Measurements from ENCODE around the gene SUOX. TPM values are rescaled to one million over a fixed set of nuclear protein-coding genes. Genes with fewer than 3 reads are reported as not detected.
"Not testable (repeated sequence)": the region's sequence is repeated elsewhere in the genome, so short reads cannot be mapped to it uniquely, and the experiment has no call there.

Gene SUOX
- total RNA-seq, 6 experiments from 2014 or later: 31.5 to 63.7 (median 47.9) TPM

- intact Hi-C loops (cut with DNase I): loop anchor here (5.0 to 10.0 kb wide), 2 partner anchors 47 to 49 kb away; partner anchors contain the start of gene RPS26 (in 2 of the 2)
- no peaks in the 10 kb centered on the region for H3K9me3 ChIP-seq
- peaks cover 0 to 40% (median 21%) of the 10 kb centered on the region in 4 donors for H3K36me3 ChIP-seq
- H3K4me3 ChIP-seq: no peak overlapping the region
- peaks cover 0 to 32% (median 5%) of the 10 kb centered on the region in 4 donors for H3K4me1 ChIP-seq
- DNase-seq: no peak
- H3K27me3 ChIP-seq: no peaks in the 10 kb centered on the region
- no peak for TF ChIP-seq POLR2A (IDR thresholded peaks at IDR 0.05)
- no peak for TF ChIP-seq CTCF (IDR thresholded peaks at IDR 0.05)
- WGBS (ENCODE audit: insufficient coverage, low coverage, low lambda C conversion rate, missing lambda C conversion rate): 26% methylated on average over 7 of the region's 8 CpGs
- peak overlapping the region in 1 of 3 donors; percentile 87 for H3K27ac ChIP-seq
- no peak for ATAC-seq
These were observed 1.7 kb upstream of the SUOX start for GRCh38 chr12:55995366-55995765.

GRCh38 chr12:55996201-55996714 is 818 bp upstream of the SUOX start:
- TF ChIP-seq POLR2A (IDR thresholded peaks at IDR 0.05): no peak
- peak; percentile 82 to 86 (median 83) for TF ChIP-seq CTCF (IDR thresholded peaks at IDR 0.05)
- Histone ChIP-seq H3K4me3 (peak overlapping the region; percentile 64 to 91 (median 70)), H3K4me1 (peaks cover 0 to 41% (median 9%) of the 10 kb centered on the region in 4 donors), H3K36me3 (peaks cover 0 to 31% (median 14%) of the 10 kb centered on the region in 4 donors), H3K27ac (peak overlapping the region; percentile 49 to 87 (median 84)), H3K9me3 (no peaks in the 10 kb centered on the region), H3K27me3 (no peaks in the 10 kb centered on the region)
- intact Hi-C loops (cut with DNase I): loop anchor here (5.0 to 10.0 kb wide), 2 partner anchors 46 to 49 kb away; partner anchors contain the start of gene RPS26 (in 2 of the 2)
- ATAC-seq: peak; percentile 43 to 62 (median 54)
- 12% methylated on average over 14 of the region's 14 CpGs for WGBS (ENCODE audit: insufficient coverage, low coverage, low lambda C conversion rate, missing lambda C conversion rate)
- DNase-seq: peak in 2 of 3 donors; percentile 40 to 71

- intact Hi-C loops (cut with DNase I): loop anchor here (5.0 to 10.0 kb wide), 2 partner anchors 45 to 47 kb away; partner anchors contain the start of gene RPS26 (in 2 of the 2)
- Histone ChIP-seq H3K27ac (peak overlapping the region; percentile 57 to 87 (median 84)), H3K4me1 (peaks cover 0 to 53% (median 10%) of the 10 kb centered on the region in 4 donors), H3K36me3 (peaks cover 0 to 19% (median 6%) of the 10 kb centered on the region in 4 donors), H3K9me3 (no peaks in the 10 kb centered on the region), H3K4me3 (peak overlapping the region; percentile 64 to 91 (median 70)), H3K27me3 (no peaks in the 10 kb centered on the region)
- ATAC-seq (peak; percentile 27 to 54 (median 40)), DNase-seq (no peak)
- WGBS (ENCODE audit: insufficient coverage, low coverage, low lambda C conversion rate, missing lambda C conversion rate): 0% methylated on average over 2 of the region's 5 CpGs
- TF ChIP-seq POLR2A (IDR thresholded peaks at IDR 0.05) (no peak), CTCF (IDR thresholded peaks at IDR 0.05) (no peak)
These were observed 421 bp downstream of the SUOX start for GRCh38 chr12:55997535-55997859.

DNA sequence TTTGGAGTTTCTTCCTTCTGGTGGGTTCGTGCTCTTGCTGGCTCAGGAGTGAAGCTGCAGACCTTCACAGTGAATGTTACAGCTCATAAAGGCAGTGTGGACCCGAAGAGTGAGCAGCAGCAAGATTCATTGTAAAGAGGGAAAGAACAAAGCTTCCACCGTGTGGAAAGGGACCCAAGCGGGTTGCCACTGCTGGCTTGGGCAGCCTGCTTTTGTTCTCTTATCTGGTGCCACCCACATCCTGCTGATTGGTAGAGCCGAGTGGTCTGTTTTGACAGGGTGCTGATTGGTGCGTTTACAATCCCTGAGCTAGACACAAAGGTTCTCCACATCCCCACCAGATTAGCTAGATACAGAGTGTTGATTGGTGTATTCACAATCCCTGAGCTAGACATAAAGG is 2.4 kb downstream of the SUOX start:
- Histone ChIP-seq H3K36me3 (peaks cover 0 to 21% (median 7%) of the 10 kb centered on the region in 4 donors), H3K4me1 (peaks cover 0 to 52% (median 10%) of the 10 kb centered on the region in 4 donors)
- not testable (repeated sequence) for H3K9me3 ChIP-seq, H3K4me3 ChIP-seq, H3K27me3 ChIP-seq, DNase-seq, ATAC-seq, H3K27ac ChIP-seq
- intact Hi-C loops (cut with DNase I): loop anchor here (5.0 to 10.0 kb wide), 2 partner anchors 43 to 45 kb away; partner anchors contain the start of gene RPS26 (in 2 of the 2)
- 46% methylated on average over 4 of the region's 6 CpGs for WGBS (ENCODE audit: insufficient coverage, low coverage, low lambda C conversion rate, missing lambda C conversion rate)

DNA sequence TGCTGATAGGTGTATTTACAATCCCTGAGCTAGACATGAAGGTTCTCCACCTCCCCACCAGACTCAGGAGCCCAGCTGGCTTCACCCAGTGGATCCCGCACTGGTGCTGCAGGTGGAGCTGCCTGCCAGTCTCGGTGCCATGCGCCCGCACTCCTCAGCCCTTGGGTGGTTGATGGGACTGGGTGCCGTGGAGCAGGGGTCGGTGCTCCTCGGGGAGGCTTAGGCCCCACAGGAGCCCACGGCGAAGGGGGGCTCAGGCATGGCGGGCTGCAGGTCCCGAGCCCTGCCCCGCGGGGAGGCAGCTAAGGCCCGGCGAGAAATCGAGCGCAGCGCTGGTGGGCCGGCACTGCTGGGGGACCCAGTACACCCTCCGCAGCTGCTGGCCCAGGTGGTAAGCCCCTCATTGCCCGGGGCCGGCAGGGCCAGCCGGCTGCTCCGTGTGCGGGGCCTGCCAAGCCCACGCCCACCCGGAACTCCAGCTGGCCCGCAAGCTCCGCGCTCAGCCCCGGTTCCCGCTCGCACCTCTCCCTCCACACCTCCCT is 3.0 kb downstream of the SUOX start:
- H3K27me3 ChIP-seq, DNase-seq, ATAC-seq, H3K4me3 ChIP-seq, H3K9me3 ChIP-seq, H3K27ac ChIP-seq: not testable (repeated sequence)
- WGBS (ENCODE audit: insufficient coverage, low coverage, low lambda C conversion rate, missing lambda C conversion rate): no CpG with 5 or more reads among the region's 33 CpGs
- intact Hi-C loops (cut with DNase I): loop anchor here (5.0 to 10.0 kb wide), 2 partner anchors 42 to 45 kb away; partner anchors contain the start of gene RPS26 (in 2 of the 2)
- H3K36me3 ChIP-seq: peaks cover 0 to 21% (median 7%) of the 10 kb centered on the region in 4 donors
- H3K4me1 ChIP-seq: peaks cover 0 to 47% (median 10%) of the 10 kb centered on the region in 4 donors

Measured in right lobe of liver (tissue), 6 donors.